SIG-M5 treated with dmso at 0.1 percent for 504 hours (cell line): ENCODE measurements around the gene ZFPM1.

Source experiments
- DNase-seq: peaks from one replicate; lab custom pipeline; 2025; ENCODE audit not compliant: unreplicated experiment; lab: John Stamatoyannopoulos, UW

ZFPM1 gene

GRCh38 chr16:88585269-88585668, 132.2 kb downstream of the ZFPM1 start:
- DNase-seq, result no peak

GRCh38 chr16:88585927-88586581, 133.0 kb downstream of the ZFPM1 start:
- DNase-seq, result no peak
